ENCODE measurements around the gene TEDC1.

The TEDC1 gene

DNA sequence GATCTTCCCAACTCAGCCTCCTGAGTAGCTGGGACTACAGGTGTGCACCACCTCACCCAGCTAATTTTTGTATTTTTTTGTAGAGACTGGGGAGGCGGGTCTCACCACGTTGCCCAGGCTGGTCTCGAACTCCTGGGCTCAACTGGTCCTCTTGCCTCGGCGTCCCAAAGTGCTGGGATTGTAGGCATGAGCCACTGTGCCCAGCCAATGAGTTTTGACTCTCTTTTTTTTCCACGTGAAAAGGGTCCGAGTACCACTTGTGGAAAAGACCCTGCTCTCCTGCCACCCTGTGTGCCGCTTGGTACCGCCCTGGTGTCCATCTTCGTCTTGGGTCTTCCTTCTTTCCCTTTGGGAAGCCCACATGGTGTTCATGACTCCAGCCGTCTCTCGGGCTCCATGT lies 17.6 kb downstream of the TEDC1 start:
- TF ChIP-seq, protein P1, sequence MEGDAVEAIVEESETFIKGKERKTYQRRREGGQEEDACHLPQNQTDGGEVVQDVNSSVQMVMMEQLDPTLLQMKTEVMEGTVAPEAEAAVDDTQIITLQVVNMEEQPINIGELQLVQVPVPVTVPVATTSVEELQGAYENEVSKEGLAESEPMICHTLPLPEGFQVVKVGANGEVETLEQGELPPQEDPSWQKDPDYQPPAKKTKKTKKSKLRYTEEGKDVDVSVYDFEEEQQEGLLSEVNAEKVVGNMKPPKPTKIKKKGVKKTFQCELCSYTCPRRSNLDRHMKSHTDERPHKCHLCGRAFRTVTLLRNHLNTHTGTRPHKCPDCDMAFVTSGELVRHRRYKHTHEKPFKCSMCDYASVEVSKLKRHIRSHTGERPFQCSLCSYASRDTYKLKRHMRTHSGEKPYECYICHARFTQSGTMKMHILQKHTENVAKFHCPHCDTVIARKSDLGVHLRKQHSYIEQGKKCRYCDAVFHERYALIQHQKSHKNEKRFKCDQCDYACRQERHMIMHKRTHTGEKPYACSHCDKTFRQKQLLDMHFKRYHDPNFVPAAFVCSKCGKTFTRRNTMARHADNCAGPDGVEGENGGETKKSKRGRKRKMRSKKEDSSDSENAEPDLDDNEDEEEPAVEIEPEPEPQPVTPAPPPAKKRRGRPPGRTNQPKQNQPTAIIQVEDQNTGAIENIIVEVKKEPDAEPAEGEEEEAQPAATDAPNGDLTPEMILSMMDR (conservative IDR thresholded peaks at IDR 0.05; ENCODE audit: low read depth, low read length) = no peak
- DNase-seq (ENCODE audit: low read depth) = no peak
- H3K4me3 ChIP-seq (ENCODE audit: low read length) = no peak overlapping the region

DNA sequence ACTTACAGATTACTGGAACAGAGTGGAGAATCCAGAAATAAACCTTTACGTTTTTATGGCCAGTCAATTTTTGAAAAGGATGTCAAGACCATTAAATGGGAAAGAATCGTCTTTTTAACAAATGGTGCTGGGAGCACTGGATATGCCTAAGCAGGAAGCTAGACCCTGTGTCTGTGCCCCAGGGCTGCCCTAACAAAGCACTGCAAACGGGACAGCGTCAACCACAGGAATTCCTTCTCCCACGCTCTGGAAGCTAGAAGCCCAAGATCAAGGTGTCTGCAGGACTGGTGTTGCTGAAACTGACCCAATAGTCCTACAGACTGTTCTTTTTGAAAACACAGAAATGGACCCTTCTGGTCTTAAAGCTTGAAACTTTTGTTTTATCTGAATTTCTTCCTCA lies 26.1 kb downstream of the TEDC1 start:
- DNase-seq (ENCODE audit: low read depth) = no peak
- TF ChIP-seq, protein P1 (conservative IDR thresholded peaks at IDR 0.05; ENCODE audit: low read depth, low read length) = no peak
- H3K4me3 ChIP-seq (ENCODE audit: low read length) = no peak overlapping the region

DNA sequence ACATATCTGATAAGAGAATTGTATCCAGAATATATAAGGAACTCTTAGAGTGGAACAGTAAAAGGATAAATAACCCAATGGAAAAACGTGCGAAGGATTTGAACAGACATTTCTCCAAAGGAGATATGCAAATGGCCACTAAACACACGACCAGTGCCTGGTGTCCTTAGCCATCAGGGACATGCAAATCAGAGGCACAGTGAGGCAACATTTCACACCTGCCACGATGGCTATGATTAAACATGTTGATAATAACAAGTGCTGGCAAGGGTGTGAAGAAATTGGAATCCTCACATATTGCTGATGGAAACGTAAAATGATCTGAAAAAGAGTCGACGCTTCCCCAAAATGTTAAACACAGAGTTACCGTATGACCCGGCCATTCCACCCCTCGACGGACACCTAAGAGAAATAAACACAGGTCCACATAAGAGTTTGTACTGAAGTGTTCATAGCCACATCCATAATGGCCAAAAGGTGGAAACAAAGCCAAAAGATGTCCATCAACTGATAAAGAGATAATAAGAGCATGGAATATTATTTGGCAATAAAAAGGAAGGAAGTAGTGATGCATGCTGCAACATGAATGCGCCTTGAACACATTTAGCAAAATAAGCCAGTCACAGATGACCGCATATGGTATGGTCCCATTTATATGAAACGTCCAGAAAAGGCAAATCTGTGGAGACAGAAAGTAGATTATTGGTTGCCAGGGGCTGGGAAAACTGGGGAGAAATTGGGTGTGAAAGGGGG lies 29.1 kb downstream of the TEDC1 start:
- TF ChIP-seq, protein P1 (conservative IDR thresholded peaks at IDR 0.05; ENCODE audit: low read depth, low read length) = no peak
- H3K4me3 ChIP-seq (ENCODE audit: low read length) = no peak overlapping the region
- no peak for DNase-seq (ENCODE audit: low read depth)

DNA sequence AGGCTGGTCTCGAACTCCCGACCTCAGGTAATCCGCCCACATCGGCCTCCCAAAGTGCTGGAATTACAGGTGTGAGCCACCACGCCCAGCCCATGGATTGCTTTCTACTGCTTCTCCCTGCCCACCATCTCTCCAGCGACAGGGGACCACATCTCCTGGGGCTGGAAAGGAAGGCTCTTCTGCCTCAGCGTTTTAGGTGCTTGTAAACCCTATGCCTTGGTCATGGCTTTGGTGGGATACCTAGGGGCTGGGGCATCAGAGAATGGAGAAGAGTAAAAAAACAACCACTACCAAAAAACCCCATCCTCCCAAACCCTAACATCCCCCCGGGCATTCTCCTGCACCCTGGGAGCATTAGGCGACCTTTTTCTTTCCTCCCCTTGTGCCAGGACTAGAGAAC lies 34.3 kb downstream of the TEDC1 start:
- no peak for DNase-seq (ENCODE audit: low read depth)
- no peak overlapping the region for H3K4me3 ChIP-seq (ENCODE audit: low read length)
- TF ChIP-seq, protein P1 (conservative IDR thresholded peaks at IDR 0.05; ENCODE audit: low read depth, low read length) = no peak

DNA sequence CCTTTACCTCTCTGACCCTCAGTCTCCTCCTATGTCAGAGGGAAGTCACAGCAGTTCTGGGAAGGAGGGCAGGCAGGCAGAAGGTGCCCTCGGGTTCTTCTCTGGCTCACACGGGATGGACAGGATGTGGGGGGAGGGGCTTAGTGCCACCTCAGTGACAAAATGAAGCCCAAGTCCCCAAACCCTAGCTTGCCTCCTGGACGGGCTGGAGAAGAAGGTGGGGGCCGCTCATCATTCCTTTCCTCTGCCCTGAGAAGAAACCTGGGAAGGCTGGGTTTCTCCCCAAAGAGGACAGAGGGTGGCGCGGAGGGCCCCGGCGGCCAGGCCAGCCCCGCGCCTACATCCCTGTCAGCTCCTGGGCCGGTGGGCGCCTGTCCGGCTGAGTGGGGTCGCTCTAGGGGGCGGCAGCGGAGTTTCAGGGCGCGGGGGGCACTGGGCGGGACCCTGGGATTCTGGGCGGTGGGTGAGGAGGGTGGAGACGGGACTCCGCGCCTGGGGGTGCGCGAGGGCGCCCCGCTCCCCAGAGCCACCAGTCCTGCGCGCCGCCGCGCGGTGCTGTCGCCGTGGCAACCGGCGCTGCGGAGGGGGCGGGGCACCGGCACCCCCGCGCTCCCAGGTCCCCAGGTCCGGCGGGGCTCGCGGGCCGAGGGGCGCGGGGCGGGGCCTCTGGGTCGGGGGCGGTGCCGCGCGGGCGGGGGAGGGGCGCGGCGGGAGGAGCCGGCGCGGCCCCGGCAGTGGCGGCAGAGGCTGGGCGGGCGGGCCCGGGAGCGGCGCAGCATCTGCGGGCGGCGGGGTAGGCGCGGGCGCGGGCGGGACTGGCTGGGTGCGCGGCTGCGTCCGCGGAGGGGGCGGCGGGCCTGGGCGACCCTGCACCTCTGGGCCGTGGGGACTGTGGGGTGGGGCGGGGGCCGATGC lies 35.1 kb downstream of the TEDC1 start, which contains the start of gene TMEM121:
TSS of gene TMEM121 (plus strand) at position 723 of the 915 bp plus-strand sequence. CDS start 2,252 bp downstream, outside the sequence.
- peak within 1 kb of the TSS; percentile 36 for H3K4me3 ChIP-seq (ENCODE audit: low read length)
- TF ChIP-seq, protein P1 (conservative IDR thresholded peaks at IDR 0.05; ENCODE audit: low read depth, low read length) = no peak
- DNase-seq (ENCODE audit: low read depth) = no peak

DNA sequence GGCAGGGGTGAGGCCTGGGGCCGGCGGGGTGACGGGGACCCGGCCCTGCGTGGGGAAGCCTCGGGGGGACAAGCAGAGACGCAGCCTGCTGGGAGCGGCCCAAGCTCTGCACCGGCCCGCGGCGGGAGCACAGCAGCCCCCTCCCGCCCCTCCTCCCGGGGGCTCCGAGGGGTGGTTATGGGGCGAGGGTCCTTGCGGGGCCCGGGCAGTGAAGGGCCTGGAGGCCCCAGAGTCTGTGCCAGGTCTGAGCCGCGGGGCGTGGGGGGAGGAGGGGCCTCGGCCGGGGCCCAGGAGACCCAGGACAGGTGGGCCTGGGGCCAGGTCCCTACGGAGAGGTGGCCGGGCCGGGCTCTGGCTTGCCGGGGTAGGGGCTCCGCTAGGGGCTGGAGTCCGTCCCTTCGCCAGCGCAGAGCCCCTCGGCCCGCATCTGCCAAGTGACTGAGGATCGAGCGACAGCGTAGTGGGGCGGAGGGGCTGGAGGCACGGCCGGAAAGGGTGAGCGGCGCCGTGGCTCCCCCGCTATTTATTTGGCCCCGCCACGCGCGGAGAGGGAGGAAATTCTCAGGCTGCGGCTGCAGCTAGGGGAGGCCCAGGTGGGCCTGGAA lies 35.8 kb downstream of the TEDC1 start:
- no peak for DNase-seq (ENCODE audit: low read depth)
- peak overlapping the region; percentile 36 for H3K4me3 ChIP-seq (ENCODE audit: low read length)
- TF ChIP-seq, protein P1 (conservative IDR thresholded peaks at IDR 0.05; ENCODE audit: low read depth, low read length) = no peak
